ENCODE results near the gene CTRL. TPM values are rescaled to one million over a fixed set of nuclear protein-coding genes. Genes with fewer than 3 reads are reported as not detected.

CTRL gene
- total and polyA plus RNA-seq, 2 donors (not counting 3 experiments of a cell fraction or from before 2014, with no cell fraction given), result 1.0 to 1.1 TPM

DNA sequence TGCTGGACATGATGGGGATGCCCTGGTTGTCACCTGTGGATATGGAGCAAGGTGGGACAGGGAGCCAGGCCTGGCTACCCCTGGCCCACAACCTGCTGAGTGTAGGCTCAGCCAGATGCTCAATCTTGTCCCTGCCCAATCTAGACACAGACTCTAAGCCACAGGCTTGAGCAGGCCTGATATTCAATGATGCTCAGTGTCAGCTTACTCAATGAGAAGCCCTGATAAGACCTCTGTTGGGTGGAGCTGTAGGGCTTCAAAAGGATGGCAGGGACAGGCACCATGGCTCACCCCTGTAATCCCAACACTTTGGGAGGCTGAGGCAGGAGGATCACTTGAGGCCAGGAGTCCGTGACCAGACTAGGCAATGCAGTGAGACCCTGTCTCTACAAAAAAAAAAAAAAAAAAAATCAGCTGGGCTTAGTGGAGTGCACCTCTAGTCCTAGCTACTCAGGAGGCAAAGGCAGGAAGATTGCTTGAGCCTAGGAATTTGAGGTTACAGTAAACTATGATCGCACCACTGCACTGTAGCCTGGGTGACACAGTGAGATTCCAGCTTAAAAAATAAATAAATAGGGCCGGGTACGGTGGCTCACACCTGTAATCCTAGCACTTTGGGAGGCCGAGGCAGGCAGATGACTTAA, 8.9 kb upstream of the CTRL start:
- no peak for FAIRE-seq
- POLR2A ChIA-PET, result no interaction called here
- TF ChIP-seq POLR2AphosphoS5 (IDR thresholded peaks at IDR 0.05; ENCODE audit: insufficient read depth, low read depth, low read length) (no peak), POLR2A (IDR thresholded peaks at IDR 0.05; ENCODE audit: low read depth, low read length) (no peak), MYC (IDR thresholded peaks at IDR 0.05; ENCODE audit: low read depth, low read length) (no peak), GATA2 (IDR thresholded peaks at IDR 0.05; ENCODE audit: insufficient read depth, insufficient read length, low read depth, low read length) (no peak), EZH2 (IDR thresholded peaks at IDR 0.05; ENCODE audit: borderline replicate concordance, low read depth, low read length, severe bottlenecking) (no peak), FOS (IDR thresholded peaks at IDR 0.05; ENCODE audit: borderline replicate concordance, insufficient read depth, low read length) (no peak)
- TF ChIP-seq, protein P1, sequence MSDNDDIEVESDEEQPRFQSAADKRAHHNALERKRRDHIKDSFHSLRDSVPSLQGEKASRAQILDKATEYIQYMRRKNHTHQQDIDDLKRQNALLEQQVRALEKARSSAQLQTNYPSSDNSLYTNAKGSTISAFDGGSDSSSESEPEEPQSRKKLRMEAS (IDR thresholded peaks at IDR 0.05; ENCODE audit: insufficient read depth, insufficient read length), result no peak
- TF ChIP-seq, protein P2, sequence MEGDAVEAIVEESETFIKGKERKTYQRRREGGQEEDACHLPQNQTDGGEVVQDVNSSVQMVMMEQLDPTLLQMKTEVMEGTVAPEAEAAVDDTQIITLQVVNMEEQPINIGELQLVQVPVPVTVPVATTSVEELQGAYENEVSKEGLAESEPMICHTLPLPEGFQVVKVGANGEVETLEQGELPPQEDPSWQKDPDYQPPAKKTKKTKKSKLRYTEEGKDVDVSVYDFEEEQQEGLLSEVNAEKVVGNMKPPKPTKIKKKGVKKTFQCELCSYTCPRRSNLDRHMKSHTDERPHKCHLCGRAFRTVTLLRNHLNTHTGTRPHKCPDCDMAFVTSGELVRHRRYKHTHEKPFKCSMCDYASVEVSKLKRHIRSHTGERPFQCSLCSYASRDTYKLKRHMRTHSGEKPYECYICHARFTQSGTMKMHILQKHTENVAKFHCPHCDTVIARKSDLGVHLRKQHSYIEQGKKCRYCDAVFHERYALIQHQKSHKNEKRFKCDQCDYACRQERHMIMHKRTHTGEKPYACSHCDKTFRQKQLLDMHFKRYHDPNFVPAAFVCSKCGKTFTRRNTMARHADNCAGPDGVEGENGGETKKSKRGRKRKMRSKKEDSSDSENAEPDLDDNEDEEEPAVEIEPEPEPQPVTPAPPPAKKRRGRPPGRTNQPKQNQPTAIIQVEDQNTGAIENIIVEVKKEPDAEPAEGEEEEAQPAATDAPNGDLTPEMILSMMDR (IDR thresholded peaks at IDR 0.05; ENCODE audit: extremely low read depth in 1 of 2, insufficient read depth in 1 of 2, low read depth in 1 of 2, low read length in 2 of 2), result no peak
- no peak for DNase-seq (ENCODE audit: low read depth, low spot score)
- intact Hi-C loops (cut with micrococcal nuclease) (no loop called here), dilution Hi-C loops (cut with MboI; ENCODE audit: extremely low pct_ligation_motif_present, low sequenced_read_pairs) (no loop called here)
- Histone ChIP-seq H3K27me3 (ENCODE audit: control insufficient read depth in 2 of 2, insufficient read depth in 2 of 2, low read length in 2 of 2) (no peaks in the 10 kb centered on the region), H2AFZ (ENCODE audit: low read depth, low read length) (no peak overlapping the region), H3K79me2 (ENCODE audit: control insufficient read depth, insufficient read depth, low read length) (no peaks in the 10 kb centered on the region), H4K20me1 (replicated peaks; ENCODE audit: control insufficient read depth, extremely low read depth, insufficient read depth, low read length) (no peaks in the 10 kb centered on the region), H3K4me1 (ENCODE audit: control insufficient read depth, extremely low read depth, insufficient read depth, low read length) (peaks cover 6% of the 10 kb centered on the region), H3K9me1 (replicated peaks; ENCODE audit: control insufficient read depth, extremely low read depth, insufficient read depth, low read length) (no peaks in the 10 kb centered on the region), H3K4me2 (ENCODE audit: insufficient read depth, low read length) (no peak overlapping the region), H3K4me3 (replicated peaks in 1 of 3; ENCODE audit: insufficient read depth in 1 of 3, low read depth in 1 of 3, low read length in 3 of 3) (no peak overlapping the region), H3K27ac (ENCODE audit: insufficient read depth, low read depth, low read length) (no peak overlapping the region), H3K36me3 (ENCODE audit: control insufficient read depth in 2 of 2, extremely low read depth in 1 of 2, insufficient read depth in 2 of 2, low read length in 2 of 2) (peaks cover 11 to 40% of the 10 kb centered on the region in 2 experiments), H3K9me3 (replicated peaks; ENCODE audit: control insufficient read depth, insufficient read depth, low read length) (no peaks in the 10 kb centered on the region), H3K9ac (replicated peaks; ENCODE audit: extremely low read depth, insufficient read depth, low read length) (no peak overlapping the region)
- no TSS peak for BruUV-seq (replicated peaks)
- CTCF ChIA-PET, result interaction anchor here (1.3 to 3.1 kb wide), 4 partner anchors 15 to 125 kb away, joined by 3 to 27 read pairs (median 12); no protein-coding TSS in a partner anchor

All from endothelial cell of umbilical vein (primary cell).